IMR-90 (cell line): Measurements from ENCODE around the gene TMEM9. TPM values are rescaled to one million over a fixed set of nuclear protein-coding genes. Genes with fewer than 3 reads are reported as not detected.

Experiments
- ATAC-seq: fragments of 200-7000 bp; cut with Tn5 transposase; 2 replicates; pipeline ENCODE4 v1.9.1; 2020; ENCODE audit warnings: low read depth, mild to moderate bottlenecking, moderate library complexity
- BruUV-seq: library from RNA; stranded (reverse); fragments of 400-500 nt; replicated peaks from 2 replicates; lab custom pipeline; 2021; lab: Mats Ljungman, UMichigan
- CTCF ChIA-PET: fragments of 300-600 bp; formaldehyde crosslinking; extraction: SDS; loops from one replicate; lab custom pipeline; 2021; ENCODE audit warnings: antibody characterized with exemption; lab: Yijun Ruan, JAX
- POLR2A ChIA-PET: fragments of 300-600 bp; sonication (Branson Sonifier 250); formaldehyde crosslinking; loops from one replicate; lab custom pipeline; 2022; ENCODE audit warnings: antibody characterized with exemption; ENCODE audit not compliant: unreplicated experiment; lab: Charles Lee
- DNase-seq: peaks from one replicate; pipeline ENCODE4 v3.0.0; 2013
- H2AFZ ChIP-seq: replicated peaks from 2 replicates; pipeline ENCODE3; 2013; ENCODE audit warnings: low read length, mild to moderate bottlenecking; ENCODE audit not compliant: poor library complexity
- H2AK5ac ChIP-seq: 2 replicates; pipeline ENCODE4 v1.6.1; 2013; ENCODE audit warnings: low read depth, low read length, inconsistent platforms
- H2AK9ac ChIP-seq: replicated peaks from 2 replicates; pipeline ENCODE3; 2013; ENCODE audit warnings: mild to moderate bottlenecking, low read depth, low read length, moderate library complexity; ENCODE audit not compliant: poor library complexity
- H2BK120ac ChIP-seq: 2 replicates; pipeline ENCODE4 v1.6.1; 2013; ENCODE audit warnings: low read depth, low read length, inconsistent platforms
- H2BK15ac ChIP-seq: 3 replicates; pipeline ENCODE4 v1.6.1; 2013; ENCODE audit warnings: low read depth, low read length, inconsistent platforms
- H2BK20ac ChIP-seq: 2 replicates; pipeline ENCODE4 v1.6.1; 2013; ENCODE audit warnings: low read depth, mild to moderate bottlenecking, inconsistent platforms, low read length, moderate library complexity
- H2BK5ac ChIP-seq: 2 replicates; pipeline ENCODE4 v1.6.1; 2013; ENCODE audit warnings: mild to moderate bottlenecking, low read depth, low read length, inconsistent platforms; ENCODE audit not compliant: poor library complexity, severe bottlenecking
- H3K14ac ChIP-seq: replicated peaks from 2 replicates; pipeline ENCODE4 v1.6.1; 2013; ENCODE audit warnings: low read depth, low read length, inconsistent platforms
- H3K18ac ChIP-seq: 2 replicates; pipeline ENCODE4 v1.6.1; 2013; ENCODE audit warnings: low read depth, low read length, control low read depth
- H3K23ac ChIP-seq: 2 replicates; pipeline ENCODE4 v1.6.1; 2013; ENCODE audit warnings: low read depth, low read length, inconsistent platforms
- H3K27ac ChIP-seq: 2 replicates; pipeline ENCODE4 v1.5.1; 2013; ENCODE audit warnings: mild to moderate bottlenecking, control low read depth, low read length; ENCODE audit not compliant: insufficient read depth
- H3K27me3 ChIP-seq: 2 replicates; pipeline ENCODE4 v1.6.1; 2013; ENCODE audit warnings: low read length; ENCODE audit not compliant: control insufficient read depth, insufficient read depth
- H3K36me3 ChIP-seq: 2 replicates; pipeline ENCODE4 v1.6.1; 2013; ENCODE audit warnings: low read length, mixed read lengths; ENCODE audit not compliant: control insufficient read depth, insufficient read depth
- H3K4ac ChIP-seq: 2 replicates; pipeline ENCODE4 v1.6.1; 2013; ENCODE audit warnings: low read depth, low read length, inconsistent platforms
- H3K4me1 ChIP-seq: 2 replicates; pipeline ENCODE4 v1.6.1; 2013; ENCODE audit warnings: low read length, mixed read lengths; ENCODE audit not compliant: control insufficient read depth, insufficient read depth
- H3K4me2 ChIP-seq: 2 replicates; pipeline ENCODE4 v1.6.1; 2013; ENCODE audit warnings: low read depth, mild to moderate bottlenecking, control low read depth, low read length, moderate library complexity
- H3K4me3 ChIP-seq: 2 replicates; pipeline ENCODE4 v1.5.1; 2013; ENCODE audit warnings: low read depth, mild to moderate bottlenecking, control low read depth, low read length, moderate library complexity; ENCODE audit not compliant: insufficient read depth
- H3K56ac ChIP-seq: 2 replicates; pipeline ENCODE4 v1.6.1; 2013; ENCODE audit warnings: low read length, inconsistent platforms; ENCODE audit not compliant: insufficient read depth; ENCODE audit errors: extremely low read depth
- H3K79me1 ChIP-seq, 2 experiments: 2 replicates each; pipeline ENCODE4 v1.6.1; 2013; ENCODE audit warnings: low read length in 2 of 2, inconsistent platforms in 1 of 2, low read depth in 1 of 2
- H3K9ac ChIP-seq: 2 replicates; pipeline ENCODE4 v1.6.1; 2013; ENCODE audit warnings: low read depth, low read length, control low read depth
- H3K9me1 ChIP-seq: 2 replicates; pipeline ENCODE4 v1.6.1; 2013; ENCODE audit warnings: low read length, inconsistent platforms; ENCODE audit not compliant: insufficient read depth
- H3K9me3 ChIP-seq: 2 replicates; pipeline ENCODE4 v1.6.1; 2013; ENCODE audit warnings: low read length; ENCODE audit not compliant: control insufficient read depth, insufficient read depth
- H4K20me1 ChIP-seq: 2 replicates; pipeline ENCODE4 v1.6.1; 2013; ENCODE audit warnings: low read length, inconsistent platforms; ENCODE audit not compliant: insufficient read depth
- H4K5ac ChIP-seq: 2 replicates; pipeline ENCODE4 v1.6.1; 2013; ENCODE audit warnings: mild to moderate bottlenecking, low read depth, low read length, control low read depth
- H4K8ac ChIP-seq, 2 experiments: 2 replicates each; pipeline ENCODE4 v1.6.1; 2013; ENCODE audit warnings: low read depth in 2 of 2, low read length in 2 of 2, control low read depth in 1 of 2, inconsistent platforms in 1 of 2
- H4K91ac ChIP-seq: 2 replicates; pipeline ENCODE4 v1.6.1; 2013; ENCODE audit warnings: low read depth, low read length, inconsistent platforms; ENCODE audit not compliant: insufficient read depth
- CHD1 ChIP-seq: IDR thresholded peaks from 2 replicates; pipeline ENCODE4 v1.6.1; 2012; ENCODE audit warnings: low read depth, low read length, improper control_type of control experiment
- FOS ChIP-seq: fragments of 150-350 bp; IDR thresholded peaks from 2 replicates; pipeline ENCODE4 v1.6.1; 2016; ENCODE audit warnings: low read depth, low read length
- MAFK ChIP-seq: IDR thresholded peaks from 2 replicates; pipeline ENCODE4 v1.6.1; 2012; ENCODE audit warnings: low read depth, low read length, improper control_type of control experiment
- MAZ ChIP-seq: IDR thresholded peaks from 2 replicates; pipeline ENCODE4 v1.6.1; 2012; ENCODE audit warnings: low read depth, mild to moderate bottlenecking, low read length, improper control_type of control experiment, moderate library complexity, borderline replicate concordance
- MXI1 ChIP-seq: IDR thresholded peaks from 2 replicates; pipeline ENCODE4 v1.6.1; 2012; ENCODE audit warnings: low read depth, mild to moderate bottlenecking, low read length, moderate library complexity, borderline replicate concordance
- POLR2A ChIP-seq: IDR thresholded peaks from 2 replicates; pipeline ENCODE4 v1.6.1; 2012; ENCODE audit warnings: mild to moderate bottlenecking, low read depth, low read length
- RAD21 ChIP-seq: IDR thresholded peaks from 2 replicates; pipeline ENCODE4 v1.6.1; 2012; ENCODE audit warnings: low read length, improper control_type of control experiment
- RCOR1 ChIP-seq: IDR thresholded peaks from 2 replicates; pipeline ENCODE4 v1.6.1; 2012; ENCODE audit warnings: mild to moderate bottlenecking, low read length, improper control_type of control experiment; ENCODE audit not compliant: insufficient replicate concordance
- SMC3 ChIP-seq: fragments of 150-350 bp; IDR thresholded peaks from 2 replicates; pipeline ENCODE4 v1.6.1; 2016; ENCODE audit warnings: low read depth, mild to moderate bottlenecking, antibody characterized with exemption, low read length, moderate library complexity
- WGBS, 2 experiments: methylation state at CpG; one replicate each; pipeline versions ENCODE4 v1.1.5 to v1.1.7; 2013; ENCODE audit warnings: missing lambda C conversion rate in 2 of 2; ENCODE audit not compliant: insufficient read length in 1 of 2; ENCODE audit errors: extremely low coverage in 2 of 2; 5-methylcytosine and 5-hydroxymethylcytosine counted together
- dilution Hi-C: fragments of 300-500 bp; cut with HindIII; formaldehyde crosslinking; loops from one replicate; pipeline ENCODE4 v1.14.3; 2018; ENCODE audit warnings: low sequenced_read_pairs; ENCODE audit not compliant: unreplicated experiment
- in situ Hi-C: fragments of 300-500 bp; cut with MboI; formaldehyde crosslinking; loops from 3 replicates; pipeline ENCODE4 v1.14.3; 2019; ENCODE audit warnings: low sequenced_read_pairs, inconsistent platforms, mixed read lengths
- intact Hi-C: fragments of 100-400 bp; cut with micrococcal nuclease; formaldehyde crosslinking; loops from 2 replicates; pipeline ENCODE4 v1.10.0; 2022
- polyA plus RNA-seq, 3 experiments: library from polyadenylated mRNA; depleted of rRNA; stranded (reverse); fragments of >200 nt; gene quantifications; 2 replicates each; pipeline ENCODE4 v1.2.3, GENCODE V29; 2012; ENCODE audit warnings: low replicate concordance in 1 of 3
- total RNA-seq: library from RNA; depleted of rRNA; stranded (reverse); fragments of >200 nt; gene quantifications from 2 replicates; pipeline ENCODE4 v1.2.3, GENCODE V29; 2012
- TF ChIP-seq, protein P1 (sequence below): fragments of 150-350 bp; IDR thresholded peaks from 2 replicates; pipeline ENCODE4 v1.6.1; 2016; ENCODE audit warnings: low read depth, mild to moderate bottlenecking, low read length, moderate library complexity, borderline replicate concordance

The TMEM9 gene
- total and polyA plus RNA-seq, 2 of the 4 experiments (the other 2 are of a cell fraction): 76.7 to 107 TPM

DNA sequence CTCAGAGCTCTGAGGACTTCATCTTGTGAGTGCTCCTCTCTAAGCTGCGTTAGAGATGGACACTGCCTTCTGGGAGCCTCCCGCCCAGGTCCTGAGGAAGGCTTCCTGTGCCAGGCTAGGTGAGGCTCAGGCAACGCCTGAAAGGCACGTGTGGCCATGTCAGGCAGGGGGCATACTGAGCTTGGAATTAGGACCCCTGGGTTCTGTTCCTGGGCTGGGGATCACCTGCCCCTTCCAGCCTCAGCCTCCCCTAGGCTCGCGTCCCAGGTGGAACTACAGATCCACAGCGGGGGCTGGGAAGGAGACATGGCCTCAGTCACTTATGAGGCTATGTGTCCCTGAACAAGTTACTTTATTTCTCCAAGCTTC is 17.3 kb downstream of the TMEM9 start:
- Histone ChIP-seq H3K23ac (no peak overlapping the region), H3K9ac (no peak overlapping the region), H3K14ac (no peak overlapping the region; the same call in 1 of the 2 replicates), H3K4me3 (no peak overlapping the region), H2AK5ac (peak overlapping the region; percentile 87), H2BK5ac (peak overlapping the region; percentile 32), H4K20me1 (peaks cover 30% of the 10 kb centered on the region), H3K9me1 (peaks cover 22% of the 10 kb centered on the region), H3K9me3 (no peaks in the 10 kb centered on the region), H3K27ac (peak overlapping the region; percentile 32; the same call in 1 of the 2 replicates), H3K27me3 (no peaks in the 10 kb centered on the region), H2BK20ac (no peak overlapping the region), H2AK9ac (peak overlapping the region; percentile 70), H3K4me2 (no peak overlapping the region), H3K36me3 (peaks cover 42% of the 10 kb centered on the region), H4K5ac (no peak overlapping the region), H3K4ac (peak overlapping the region; percentile 53; the same call in 1 of the 2 replicates), H2BK15ac (peak overlapping the region; percentile 52; the same call in 1 of the 3 replicates), H3K4me1 (peaks cover 13% of the 10 kb centered on the region), H3K56ac (no peak overlapping the region), H2BK120ac (no peak overlapping the region), H4K8ac (no peak overlapping the region), H3K79me1 (peaks cover 0 to 18% of the 10 kb centered on the region in 2 experiments; a peak in 2 of 4 replicates), H2AFZ (no peak overlapping the region), H4K91ac (no peak overlapping the region), H3K18ac (peak overlapping the region; percentile 8; the same call in 1 of the 2 replicates)
- BruUV-seq: no TSS peak
- intact Hi-C loops (loop anchor here (1.0 kb wide), 1 partner anchor 17 kb away; the partner anchor contains the start of gene TMEM9), dilution Hi-C loops (no loop called here), in situ Hi-C loops (no loop called here)
- POLR2A ChIA-PET: no interaction called here
- no CpG with 5 or more reads among the region's 7 CpGs for WGBS, 2 experiments
- CTCF ChIA-PET: interaction anchor here (0.7 kb wide), 1 partner anchor 615 kb away, joined by 3 read pairs; no protein-coding TSS in a partner anchor
- TF ChIP-seq POLR2A (no peak), RCOR1 (no peak), CHD1 (no peak), MAFK (no peak), MXI1 (no peak), FOS (no peak), SMC3 (no peak), RAD21 (no peak), MAZ (no peak)
- TF ChIP-seq, protein P1, sequence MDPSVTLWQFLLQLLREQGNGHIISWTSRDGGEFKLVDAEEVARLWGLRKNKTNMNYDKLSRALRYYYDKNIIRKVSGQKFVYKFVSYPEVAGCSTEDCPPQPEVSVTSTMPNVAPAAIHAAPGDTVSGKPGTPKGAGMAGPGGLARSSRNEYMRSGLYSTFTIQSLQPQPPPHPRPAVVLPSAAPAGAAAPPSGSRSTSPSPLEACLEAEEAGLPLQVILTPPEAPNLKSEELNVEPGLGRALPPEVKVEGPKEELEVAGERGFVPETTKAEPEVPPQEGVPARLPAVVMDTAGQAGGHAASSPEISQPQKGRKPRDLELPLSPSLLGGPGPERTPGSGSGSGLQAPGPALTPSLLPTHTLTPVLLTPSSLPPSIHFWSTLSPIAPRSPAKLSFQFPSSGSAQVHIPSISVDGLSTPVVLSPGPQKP: no peak
- no peak for ATAC-seq
- DNase-seq: no peak
